Endothelial cell of umbilical vein (primary cell): ENCODE data around the gene IBA57. TPM values are rescaled to one million over a fixed set of nuclear protein-coding genes. Genes with fewer than 3 reads are reported as not detected.
A peak's percentile ranks its signal among the peaks of the same experiment; 100 is the strongest.

ENCODE experiments used
- BruUV-seq: library from RNA; stranded (reverse); fragments of 400-500 nt; replicated peaks from 2 replicates; lab custom pipeline; 2021; lab: Mats Ljungman, UMichigan
- CTCF ChIA-PET: fragments of 300-600, 350-600 bp; sonication (Branson Sonifier 250); formaldehyde crosslinking; loops from one replicate; lab custom pipeline; 2021; ENCODE audit warnings: antibody characterized with exemption, inconsistent platforms; lab: Charles Lee
- POLR2A ChIA-PET: fragments of 300-600, 350-600 bp; sonication (Branson Sonifier 250); formaldehyde crosslinking; loops from one replicate; lab custom pipeline; 2021; ENCODE audit warnings: antibody characterized with exemption, inconsistent platforms; lab: Charles Lee
- DNase-seq: peaks from one replicate; pipeline ENCODE4 v3.0.0-alpha.2; 2011; ENCODE audit warnings: low read depth, low spot score
- FAIRE-seq: peaks from 2 replicates; lab custom pipeline; 2011; peaks lifted over from hg19 to GRCh38; lab: Jason Lieb, UNC
- H2AFZ ChIP-seq: 2 replicates; pipeline ENCODE4 v1.6.0; 2012; ENCODE audit warnings: low read depth, low read length, control low read depth, inconsistent platforms
- H3K27ac ChIP-seq: 2 replicates; pipeline ENCODE4 v1.5.1; 2011; ENCODE audit warnings: low read depth, mild to moderate bottlenecking, control low read depth, low read length, moderate library complexity; ENCODE audit not compliant: insufficient read depth
- H3K27me3 ChIP-seq, 2 experiments: 2 replicates each; pipeline versions ENCODE4 v1.6.0 to v1.6.1; 2011; ENCODE audit warnings: low read length in 2 of 2, mixed read lengths in 1 of 2; ENCODE audit not compliant: control insufficient read depth in 2 of 2, insufficient read depth in 2 of 2
- H3K36me3 ChIP-seq, 2 experiments: 2 replicates in 1 of 2; 3 replicates in 1 of 2; pipeline ENCODE4 v1.5.1; 2011; ENCODE audit warnings: low read length in 2 of 2, mild to moderate bottlenecking in 1 of 2, moderate library complexity in 1 of 2; ENCODE audit not compliant: control insufficient read depth in 2 of 2, insufficient read depth in 2 of 2; ENCODE audit errors: extremely low read depth in 1 of 2
- H3K4me1 ChIP-seq: 3 replicates; pipeline ENCODE4 v1.5.1; 2011; ENCODE audit warnings: mild to moderate bottlenecking, low read length; ENCODE audit not compliant: control insufficient read depth, insufficient read depth; ENCODE audit errors: extremely low read depth
- H3K4me2 ChIP-seq: 2 replicates; pipeline ENCODE4 v1.6.1; 2011; ENCODE audit warnings: low read length, control low read depth, mixed read lengths; ENCODE audit not compliant: insufficient read depth
- H3K4me3 ChIP-seq, 3 experiments: fragments of 200-600 bp in 1 of 3; sonication (generic), shearing (Covaris generic) in 1 of 3; replicated peaks in 1 of 3; 2 replicates each; pipeline ENCODE4 v1.5.1; 2011 to 2016; ENCODE audit warnings: control low read depth in 3 of 3, low read length in 3 of 3, mild to moderate bottlenecking in 2 of 3, inconsistent platforms in 1 of 3, low read depth in 1 of 3, moderate library complexity in 1 of 3; ENCODE audit not compliant: insufficient read depth in 1 of 3
- H3K79me2 ChIP-seq: 2 replicates; pipeline ENCODE4 v1.6.0; 2012; ENCODE audit warnings: low read length, inconsistent platforms; ENCODE audit not compliant: control insufficient read depth, insufficient read depth
- H3K9ac ChIP-seq: replicated peaks from 2 replicates; pipeline ENCODE3; 2011; ENCODE audit warnings: low read length, control low read depth; ENCODE audit not compliant: insufficient read depth; ENCODE audit errors: extremely low read depth
- H3K9me1 ChIP-seq: replicated peaks from 3 replicates; pipeline ENCODE4 v1.6.0; 2011; ENCODE audit warnings: mild to moderate bottlenecking, low read length; ENCODE audit not compliant: control insufficient read depth, insufficient read depth; ENCODE audit errors: extremely low read depth
- H3K9me3 ChIP-seq: replicated peaks from 2 replicates; pipeline ENCODE4 v1.5.1; 2012; ENCODE audit warnings: low read length, inconsistent platforms; ENCODE audit not compliant: control insufficient read depth, insufficient read depth
- H4K20me1 ChIP-seq: replicated peaks from 2 replicates; pipeline ENCODE3; 2011; ENCODE audit warnings: mild to moderate bottlenecking, low read length; ENCODE audit not compliant: control insufficient read depth, insufficient read depth; ENCODE audit errors: extremely low read depth
- CTCF ChIP-seq, 2 donors: IDR thresholded peaks; 1 replicate in 1 of 2; 2 replicates in 1 of 2; pipeline ENCODE4 v1.5.1; 2011; ENCODE audit warnings: low read length in 2 of 2, mild to moderate bottlenecking in 2 of 2, moderate library complexity in 2 of 2, control low read depth in 1 of 2, inconsistent platforms in 1 of 2, low read depth in 1 of 2; ENCODE audit not compliant: insufficient read depth in 1 of 2; ENCODE audit errors: extremely low read depth in 1 of 2
- POLR2AphosphoS5 ChIP-seq: IDR thresholded peaks from 2 replicates; pipeline ENCODE4 v1.6.1; 2012; ENCODE audit warnings: low read depth, mild to moderate bottlenecking, control low read depth, low read length, moderate library complexity; ENCODE audit not compliant: insufficient read depth
- dilution Hi-C: fragments of 300-500 bp; cut with MboI; formaldehyde crosslinking; loops from one replicate; pipeline ENCODE4 v1.15.0; 2019; ENCODE audit warnings: low sequenced_read_pairs; ENCODE audit not compliant: extremely low pct_ligation_motif_present
- intact Hi-C: fragments of 100-400 bp; cut with micrococcal nuclease; formaldehyde crosslinking; loops from one replicate; pipeline ENCODE4 v1.10.0; 2022
- polyA plus RNA-seq, 4 experiments: library from polyadenylated mRNA; depleted of rRNA in 3 of 4; stranded (reverse) in 3 of 4; unstranded in 1 of 4; fragments of >200 nt; gene quantifications; 2 replicates each; pipeline versions ENCODE4 v1.2.1 to v1.2.3, GENCODE V29; 2011 to 2012; ENCODE audit warnings: missing spikeins in 1 of 4
- total RNA-seq: library from RNA; stranded (reverse); gene quantifications from 2 replicates; pipeline ENCODE4 v1.2.3, GENCODE V29; 2021

The IBA57 gene
- total and polyA plus RNA-seq, 2 donors (not counting 3 experiments of a cell fraction or from before 2014, with no cell fraction given): 3.4 to 7.7 TPM

GRCh38 chr1:228162286-228163006 lies 3.2 kb upstream of the IBA57 start:
- dilution Hi-C loops: no loop called here
- peak; percentile 70 for FAIRE-seq
- peak; percentile 45 for DNase-seq
- Histone ChIP-seq H3K27me3 (no peaks in the 10 kb centered on the region), H3K4me3 (no peak overlapping the region), H3K36me3 (no peaks in the 10 kb centered on the region), H3K9me3 (no peaks in the 10 kb centered on the region), H3K4me1 (peaks cover 29% of the 10 kb centered on the region), H3K9me1 (no peaks in the 10 kb centered on the region), H3K79me2 (peaks cover 8% of the 10 kb centered on the region), H2AFZ (peak overlapping the region; percentile 25), H3K4me2 (peak overlapping the region; percentile 9), H4K20me1 (no peaks in the 10 kb centered on the region), H3K27ac (peak overlapping the region; percentile 51), H3K9ac (peak overlapping the region; percentile 17)
- intact Hi-C loops: loop anchor here (1.0 to 10.0 kb wide), 2 partner anchors 14 to 378 kb away; no protein-coding TSS in a partner anchor
- ChIA-PET CTCF (interaction anchor here (1.0 to 1.2 kb wide), 4 partner anchors 12 to 163 kb away, joined by 3 to 5 read pairs (median 4); partner anchors contain the start of gene GUK1), POLR2A (no interaction called here)
- TF ChIP-seq CTCF (IDR thresholded peaks at IDR 0.05; ENCODE audit: extremely low read depth in 1 of 2, insufficient read depth in 1 of 2, low read depth in 1 of 2, low read length in 2 of 2) (peak in 1 of 2 donors; percentile 14), POLR2AphosphoS5 (no peak)
- no TSS peak for BruUV-seq
